ENCODE results near the gene PKP3. TPM values are rescaled to one million over a fixed set of nuclear protein-coding genes. Genes with fewer than 3 reads are reported as not detected.

Gene PKP3
- total and polyA plus RNA-seq, 9 of the 15 experiments (the other 6 are each of a cell fraction or from before 2014, with no cell fraction given), result 0.11 to 110 (median 30.7) TPM

GRCh38 chr11:356610-357009 is 37.4 kb upstream of the PKP3 start:
- intact Hi-C loops (cut with micrococcal nuclease), result no loop called here
- DNase-seq (ENCODE audit: extremely low read depth in 1 of 4, low spot score in 3 of 4), result no peak
- H3K79me2 ChIP-seq (ENCODE audit: control insufficient read depth, insufficient read depth, low read length), result peaks cover 8% of the 10 kb centered on the region; the same call in 1 of the 3 replicates
- in situ Hi-C loops (cut with MboI), result loop anchor here (5.0 kb wide), 1 partner anchor 104 kb away; no protein-coding TSS in a partner anchor
- CTCF ChIA-PET (ENCODE audit: low intra/inter-chr PET ratio), result interaction anchor here (1.0 kb wide), 1 partner anchor 106 kb away, joined by 3 read pairs; no protein-coding TSS in a partner anchor
- no TSS peak for BruUV-seq (replicated peaks)
- FAIRE-seq, result no peak
- H3K9me3 ChIP-seq (replicated peaks; ENCODE audit: control insufficient read depth, insufficient read depth, low read depth, low read length), result peaks cover 13% of the 10 kb centered on the region
- H3K4me3 ChIP-seq, result no peak overlapping the region
- H2AFZ ChIP-seq (ENCODE audit: low read depth, low read length), result no peak overlapping the region
- no peak overlapping the region for H3K4me2 ChIP-seq (ENCODE audit: insufficient read depth, low read length)
- H3K9ac ChIP-seq (ENCODE audit: insufficient read depth in 1 of 2, low read depth in 2 of 2, low read length in 2 of 2), result no peak overlapping the region; a peak in 1 of 4 replicates
- WGBS (ENCODE audit: insufficient coverage, low coverage, missing lambda C conversion rate), result 48% methylated on average over 5 of the region's 6 CpGs
- H3K36me3 ChIP-seq (ENCODE audit: control insufficient read depth, insufficient read depth, low read length), result no peaks in the 10 kb centered on the region; the same call in 2 of the 3 replicates
- H3K27me3 ChIP-seq (ENCODE audit: control insufficient read depth in 2 of 2, insufficient read depth in 2 of 2, low read length in 2 of 2), result no peaks in the 10 kb centered on the region; a peak in 1 of 5 replicates
- ATAC-seq, result no peak
- peaks cover 2% of the 10 kb centered on the region for H3K9me1 ChIP-seq (ENCODE audit: control insufficient read depth, insufficient read depth, low read length)
- no peaks in the 10 kb centered on the region for H4K20me1 ChIP-seq (replicated peaks; ENCODE audit: control insufficient read depth, insufficient read depth, low read length)
- no peak overlapping the region for H3K27ac ChIP-seq (ENCODE audit: extremely low read depth, low read depth, low read length)
- POLR2A ChIA-PET, result interaction anchor here (0.6 to 1.7 kb wide), 2 partner anchors 9 to 149 kb away, joined by 3 to 8 read pairs; partner anchors contain the start of genes BET1L and RIC8A
- peaks cover 37 to 61% of the 10 kb centered on the region in 2 experiments for H3K4me1 ChIP-seq (replicated peaks in 1 of 2; ENCODE audit: control insufficient read depth in 2 of 2, insufficient read depth in 2 of 2, low read length in 2 of 2)
- TF ChIP-seq SAFB2 (IDR thresholded peaks at IDR 0.05; ENCODE audit: borderline replicate concordance, low read depth, low read length, severe bottlenecking), result no peak
- TF ChIP-seq CXXC5 (CRISPR knock-in tag; IDR thresholded peaks at IDR 0.05), result no peak
- no peak for TF ChIP-seq NR2F6 (CRISPR knock-in tag; IDR thresholded peaks at IDR 0.05)
- TF ChIP-seq, protein P1, sequence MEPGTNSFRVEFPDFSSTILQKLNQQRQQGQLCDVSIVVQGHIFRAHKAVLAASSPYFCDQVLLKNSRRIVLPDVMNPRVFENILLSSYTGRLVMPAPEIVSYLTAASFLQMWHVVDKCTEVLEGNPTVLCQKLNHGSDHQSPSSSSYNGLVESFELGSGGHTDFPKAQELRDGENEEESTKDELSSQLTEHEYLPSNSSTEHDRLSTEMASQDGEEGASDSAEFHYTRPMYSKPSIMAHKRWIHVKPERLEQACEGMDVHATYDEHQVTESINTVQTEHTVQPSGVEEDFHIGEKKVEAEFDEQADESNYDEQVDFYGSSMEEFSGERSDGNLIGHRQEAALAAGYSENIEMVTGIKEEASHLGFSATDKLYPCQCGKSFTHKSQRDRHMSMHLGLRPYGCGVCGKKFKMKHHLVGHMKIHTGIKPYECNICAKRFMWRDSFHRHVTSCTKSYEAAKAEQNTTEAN (CRISPR knock-in tag; IDR thresholded peaks at IDR 0.05), result no peak
- peak; percentile 83 for TF ChIP-seq PHF20 (IDR thresholded peaks at IDR 0.05; ENCODE audit: partially characterized antibody)
- no peak for TF ChIP-seq ZSCAN32 (CRISPR knock-in tag; IDR thresholded peaks at IDR 0.05)
- TF ChIP-seq ATF7 (IDR thresholded peaks at IDR 0.05), result no peak
- 0 out of 4 replicates have a peak, but pooled peaks of 1 of the 2 experiments have one; percentile 10 for TF ChIP-seq KDM1A (IDR thresholded peaks at IDR 0.05)
- TF ChIP-seq NFRKB (IDR thresholded peaks at IDR 0.05; ENCODE audit: low read depth), result 0 out of 2 replicates have a peak, but pooled peaks have one; percentile 40
- no peak for TF ChIP-seq ZBTB40 (IDR thresholded peaks at IDR 0.05)
- no peak for TF ChIP-seq ZBTB40 (CRISPR knock-in tag; IDR thresholded peaks at IDR 0.05)
- no peak for TF ChIP-seq NFYB (IDR thresholded peaks at IDR 0.05; ENCODE audit: extremely low read depth, insufficient read length)
- TF ChIP-seq, protein P2, sequence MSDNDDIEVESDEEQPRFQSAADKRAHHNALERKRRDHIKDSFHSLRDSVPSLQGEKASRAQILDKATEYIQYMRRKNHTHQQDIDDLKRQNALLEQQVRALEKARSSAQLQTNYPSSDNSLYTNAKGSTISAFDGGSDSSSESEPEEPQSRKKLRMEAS (CRISPR knock-in tag; IDR thresholded peaks at IDR 0.05), result peak; percentile 3; the same call in 1 of the 2 replicates

Data from K562 (cell line).